Neuron (in vitro differentiated cells): Measurements from ENCODE around the gene GAB1.
"Not testable (repeated sequence)": the region's sequence is repeated elsewhere in the genome, so short reads cannot be mapped to it uniquely, and the experiment has no call there.

Source experiments
- H2AFZ ChIP-seq: one replicate; pipeline ENCODE4 v1.6.1; 2013; ENCODE audit warnings: low read depth, mild to moderate bottlenecking, inconsistent platforms, low read length, moderate library complexity
- H3K27me3 ChIP-seq: one replicate; pipeline ENCODE4 v1.6.1; 2013; ENCODE audit warnings: low read length; ENCODE audit not compliant: insufficient read depth
- H3K36me3 ChIP-seq: one replicate; pipeline ENCODE4 v1.6.1; 2013; ENCODE audit warnings: low read length; ENCODE audit not compliant: insufficient read depth
- H3K4me1 ChIP-seq: one replicate; pipeline ENCODE4 v1.6.1; 2013; ENCODE audit warnings: low read length; ENCODE audit not compliant: insufficient read depth
- H3K4me3 ChIP-seq: 2 replicates; pipeline ENCODE4 v1.5.1; 2013; ENCODE audit warnings: mild to moderate bottlenecking, low read length, moderate library complexity
- H3K9me3 ChIP-seq: one replicate; pipeline ENCODE4 v1.6.1; 2013; ENCODE audit warnings: low read length

Gene GAB1

GRCh38 chr4:143344041-143344440, 7.4 kb downstream of the GAB1 start:
- H3K4me1 ChIP-seq: peaks cover 4% of the 10 kb centered on the region

GRCh38 chr4:143344774-143345173, 8.1 kb downstream of the GAB1 start:
- H3K36me3 ChIP-seq: no peaks in the 10 kb centered on the region
- no peaks in the 10 kb centered on the region for H3K27me3 ChIP-seq
- peaks cover 4% of the 10 kb centered on the region for H3K4me1 ChIP-seq
- H3K4me3 ChIP-seq: no peak overlapping the region
- no peaks in the 10 kb centered on the region for H3K9me3 ChIP-seq
- no peak overlapping the region for H2AFZ ChIP-seq

More at GRCh38 chr4:143344041-143344440, 7.4 kb downstream of the GAB1 start:
- H3K4me3 ChIP-seq: no peak overlapping the region
- no peaks in the 10 kb centered on the region for H3K36me3 ChIP-seq
- H3K27me3 ChIP-seq: no peaks in the 10 kb centered on the region
- no peak overlapping the region for H2AFZ ChIP-seq
- H3K9me3 ChIP-seq: no peaks in the 10 kb centered on the region

- no peaks in the 10 kb centered on the region for H3K36me3 ChIP-seq
- no peak overlapping the region for H2AFZ ChIP-seq
- H3K4me1 ChIP-seq: peaks cover 4% of the 10 kb centered on the region
- H3K27me3 ChIP-seq: no peaks in the 10 kb centered on the region
- H3K4me3 ChIP-seq: no peak overlapping the region
- H3K9me3 ChIP-seq: no peaks in the 10 kb centered on the region
Observed at GRCh38 chr4:143345356-143345755, 8.7 kb downstream of the GAB1 start.

GRCh38 chr4:143346206-143346605, 9.5 kb downstream of the GAB1 start:
- no peaks in the 10 kb centered on the region for H3K36me3 ChIP-seq
- H3K4me3 ChIP-seq: no peak overlapping the region
- H3K4me1 ChIP-seq: peaks cover 4% of the 10 kb centered on the region
- peaks cover 4% of the 10 kb centered on the region for H3K9me3 ChIP-seq
- H2AFZ ChIP-seq: no peak overlapping the region
- H3K27me3 ChIP-seq: no peaks in the 10 kb centered on the region

- H3K27me3 ChIP-seq: no peaks in the 10 kb centered on the region
- H2AFZ ChIP-seq: no peak overlapping the region
- no peak overlapping the region for H3K4me3 ChIP-seq
- H3K9me3 ChIP-seq: peaks cover 4% of the 10 kb centered on the region
- H3K4me1 ChIP-seq: peaks cover 4% of the 10 kb centered on the region
- no peaks in the 10 kb centered on the region for H3K36me3 ChIP-seq
Observed at GRCh38 chr4:143347484-143348111, 10.9 kb downstream of the GAB1 start.

GRCh38 chr4:143348233-143349077, 11.8 kb downstream of the GAB1 start:
- Histone ChIP-seq H3K27me3 (no peaks in the 10 kb centered on the region), H3K4me1 (peaks cover 4% of the 10 kb centered on the region), H3K4me3 (no peak overlapping the region)

GRCh38 chr4:143349858-143350527, 13.3 kb downstream of the GAB1 start:
- not testable (repeated sequence) for H3K9me3 ChIP-seq, H2AFZ ChIP-seq, H3K4me1 ChIP-seq, H3K27me3 ChIP-seq, H3K4me3 ChIP-seq, H3K36me3 ChIP-seq

More at GRCh38 chr4:143348233-143349077, 11.8 kb downstream of the GAB1 start:
- Histone ChIP-seq H3K9me3 (peaks cover 4% of the 10 kb centered on the region), H2AFZ (no peak overlapping the region), H3K36me3 (no peaks in the 10 kb centered on the region)

GRCh38 chr4:143351149-143351691, 14.5 kb downstream of the GAB1 start:
- H3K9me3 ChIP-seq: peaks cover 4% of the 10 kb centered on the region
- no peak overlapping the region for H3K4me3 ChIP-seq

GRCh38 chr4:143351774-143352451, 15.2 kb downstream of the GAB1 start:
- Histone ChIP-seq H2AFZ (no peak overlapping the region), H3K36me3 (no peaks in the 10 kb centered on the region), H3K4me3 (no peak overlapping the region), H3K4me1 (peaks cover 10% of the 10 kb centered on the region), H3K9me3 (peaks cover 4% of the 10 kb centered on the region), H3K27me3 (no peaks in the 10 kb centered on the region)

More at GRCh38 chr4:143351149-143351691, 14.5 kb downstream of the GAB1 start:
- Histone ChIP-seq H3K27me3 (no peaks in the 10 kb centered on the region), H2AFZ (no peak overlapping the region), H3K36me3 (no peaks in the 10 kb centered on the region), H3K4me1 (peaks cover 10% of the 10 kb centered on the region)

GRCh38 chr4:143352720-143353119, 16.0 kb downstream of the GAB1 start:
- Histone ChIP-seq H2AFZ (no peak overlapping the region), H3K4me3 (no peak overlapping the region), H3K4me1 (peaks cover 10% of the 10 kb centered on the region), H3K27me3 (no peaks in the 10 kb centered on the region), H3K9me3 (peaks cover 4% of the 10 kb centered on the region), H3K36me3 (no peaks in the 10 kb centered on the region)

- no peaks in the 10 kb centered on the region for H3K36me3 ChIP-seq
- H3K4me3 ChIP-seq: no peak overlapping the region
- peaks cover 10% of the 10 kb centered on the region for H3K4me1 ChIP-seq
- H2AFZ ChIP-seq: no peak overlapping the region
- no peaks in the 10 kb centered on the region for H3K27me3 ChIP-seq
- H3K9me3 ChIP-seq: peaks cover 4% of the 10 kb centered on the region
Observed at GRCh38 chr4:143353797-143354196, 17.1 kb downstream of the GAB1 start.

- Histone ChIP-seq H2AFZ (no peak overlapping the region), H3K36me3 (no peaks in the 10 kb centered on the region), H3K27me3 (no peaks in the 10 kb centered on the region), H3K4me1 (peaks cover 10% of the 10 kb centered on the region), H3K9me3 (peaks cover 4% of the 10 kb centered on the region), H3K4me3 (no peak overlapping the region)
Observed at GRCh38 chr4:143354990-143355389, 18.3 kb downstream of the GAB1 start.
